Measurements from ENCODE around the gene MRPL39.

MRPL39 gene

GRCh38 chr21:25625036-25625435, 17.8 kb upstream of the MRPL39 start:
- DNase-seq, result no peak
- no peak for TF ChIP-seq CTCF (IDR thresholded peaks at IDR 0.05; ENCODE audit: low read depth, low read length, missing control alignments)
- in situ Hi-C loops (cut with HindIII; ENCODE audit: low pct_ligation_motif_present, low sequenced_read_pairs), result no loop called here
- Histone ChIP-seq H3K4me3 (ENCODE audit: low read depth, low read length) (no peak overlapping the region), H3K27me3 (replicated peaks) (no peaks in the 10 kb centered on the region), H3K36me3 (replicated peaks) (no peaks in the 10 kb centered on the region), H3K27ac (no peak overlapping the region)

GRCh38 chr21:25624511-25624910, 17.2 kb upstream of the MRPL39 start:
- in situ Hi-C loops (cut with HindIII; ENCODE audit: low pct_ligation_motif_present, low sequenced_read_pairs), result no loop called here
- Histone ChIP-seq H3K4me3 (ENCODE audit: low read depth, low read length) (no peak overlapping the region), H3K36me3 (replicated peaks) (no peaks in the 10 kb centered on the region), H3K27me3 (replicated peaks) (no peaks in the 10 kb centered on the region), H3K27ac (no peak overlapping the region)
- no peak for DNase-seq
- no peak for TF ChIP-seq CTCF (IDR thresholded peaks at IDR 0.05; ENCODE audit: low read depth, low read length, missing control alignments)

GRCh38 chr21:25619198-25619597, 11.9 kb upstream of the MRPL39 start:
- no peaks in the 10 kb centered on the region for H3K27me3 ChIP-seq (replicated peaks)
- in situ Hi-C loops (cut with HindIII; ENCODE audit: low pct_ligation_motif_present, low sequenced_read_pairs), result no loop called here
- no peak for DNase-seq
- no peak overlapping the region for H3K27ac ChIP-seq
- no peak overlapping the region for H3K4me3 ChIP-seq (ENCODE audit: low read depth, low read length)
- H3K36me3 ChIP-seq (replicated peaks), result no peaks in the 10 kb centered on the region
- TF ChIP-seq CTCF (IDR thresholded peaks at IDR 0.05; ENCODE audit: low read depth, low read length, missing control alignments), result no peak

GRCh38 chr21:25615880-25616279, 8.6 kb upstream of the MRPL39 start:
- Histone ChIP-seq H3K36me3 (replicated peaks) (no peaks in the 10 kb centered on the region), H3K4me3 (ENCODE audit: low read depth, low read length) (no peak overlapping the region), H3K27me3 (replicated peaks) (no peaks in the 10 kb centered on the region), H3K27ac (no peak overlapping the region)
- TF ChIP-seq CTCF (IDR thresholded peaks at IDR 0.05; ENCODE audit: low read depth, low read length, missing control alignments), result no peak
- DNase-seq, result no peak
- in situ Hi-C loops (cut with HindIII; ENCODE audit: low pct_ligation_motif_present, low sequenced_read_pairs), result no loop called here

GRCh38 chr21:25614441-25614840, 7.2 kb upstream of the MRPL39 start:
- Histone ChIP-seq H3K27me3 (replicated peaks) (no peaks in the 10 kb centered on the region), H3K4me3 (ENCODE audit: low read depth, low read length) (no peak overlapping the region), H3K36me3 (replicated peaks) (no peaks in the 10 kb centered on the region), H3K27ac (no peak overlapping the region)
- TF ChIP-seq CTCF (IDR thresholded peaks at IDR 0.05; ENCODE audit: low read depth, low read length, missing control alignments), result no peak
- in situ Hi-C loops (cut with HindIII; ENCODE audit: low pct_ligation_motif_present, low sequenced_read_pairs), result no loop called here
- DNase-seq, result no peak

GRCh38 chr21:25608044-25608737, 910 bp upstream of the MRPL39 start:
- DNase-seq, result peak; percentile 78
- in situ Hi-C loops (cut with HindIII; ENCODE audit: low pct_ligation_motif_present, low sequenced_read_pairs), result no loop called here
- Histone ChIP-seq H3K36me3 (replicated peaks) (peaks cover 5% of the 10 kb centered on the region), H3K27me3 (replicated peaks) (no peaks in the 10 kb centered on the region), H3K27ac (no peak overlapping the region), H3K4me3 (ENCODE audit: low read depth, low read length) (peak overlapping the region; percentile 86)
- TF ChIP-seq CTCF (IDR thresholded peaks at IDR 0.05; ENCODE audit: low read depth, low read length, missing control alignments), result peak; percentile 91
